Activated naive CD8-positive, alpha-beta T cell (primary cell): Measurements from ENCODE around the gene TAOK3.
A peak's percentile ranks its signal among the peaks of the same experiment; 100 is the strongest.
"Not testable (repeated sequence)": the region's sequence is repeated elsewhere in the genome, so short reads cannot be mapped to it uniquely, and the experiment has no call there.

ENCODE experiments used
- H3K27ac Mint-ChIP-seq: one replicate; pipeline ENCODE4 v1.8.0; 2021; ENCODE audit warnings: mixed read lengths
- H3K27me3 Mint-ChIP-seq: one replicate; pipeline ENCODE4 v1.8.0; 2021; ENCODE audit warnings: mixed read lengths
- H3K36me3 Mint-ChIP-seq: one replicate; pipeline ENCODE4 v1.8.0; 2021; ENCODE audit warnings: mixed read lengths
- H3K4me1 Mint-ChIP-seq: one replicate; pipeline ENCODE4 v1.8.0; 2021; ENCODE audit warnings: low read depth, mixed read lengths
- H3K4me3 Mint-ChIP-seq: one replicate; pipeline ENCODE4 v1.8.0; 2021; ENCODE audit warnings: mild to moderate bottlenecking, mixed read lengths
- H3K9me3 Mint-ChIP-seq: one replicate; pipeline ENCODE4 v1.8.0; 2021; ENCODE audit warnings: low read depth, mixed read lengths

The TAOK3 gene

GRCh38 chr12:118358008-118358359 lies 14.7 kb downstream of the TAOK3 start:
- peaks cover 18% of the 10 kb centered on the region for H3K36me3 Mint-ChIP-seq
- H3K9me3 Mint-ChIP-seq, result no peaks in the 10 kb centered on the region
- H3K4me1 Mint-ChIP-seq, result peaks cover 61% of the 10 kb centered on the region
- peak overlapping the region; percentile 96 for H3K27ac Mint-ChIP-seq
- no peaks in the 10 kb centered on the region for H3K27me3 Mint-ChIP-seq
- H3K4me3 Mint-ChIP-seq, result peak overlapping the region; percentile 99

DNA sequence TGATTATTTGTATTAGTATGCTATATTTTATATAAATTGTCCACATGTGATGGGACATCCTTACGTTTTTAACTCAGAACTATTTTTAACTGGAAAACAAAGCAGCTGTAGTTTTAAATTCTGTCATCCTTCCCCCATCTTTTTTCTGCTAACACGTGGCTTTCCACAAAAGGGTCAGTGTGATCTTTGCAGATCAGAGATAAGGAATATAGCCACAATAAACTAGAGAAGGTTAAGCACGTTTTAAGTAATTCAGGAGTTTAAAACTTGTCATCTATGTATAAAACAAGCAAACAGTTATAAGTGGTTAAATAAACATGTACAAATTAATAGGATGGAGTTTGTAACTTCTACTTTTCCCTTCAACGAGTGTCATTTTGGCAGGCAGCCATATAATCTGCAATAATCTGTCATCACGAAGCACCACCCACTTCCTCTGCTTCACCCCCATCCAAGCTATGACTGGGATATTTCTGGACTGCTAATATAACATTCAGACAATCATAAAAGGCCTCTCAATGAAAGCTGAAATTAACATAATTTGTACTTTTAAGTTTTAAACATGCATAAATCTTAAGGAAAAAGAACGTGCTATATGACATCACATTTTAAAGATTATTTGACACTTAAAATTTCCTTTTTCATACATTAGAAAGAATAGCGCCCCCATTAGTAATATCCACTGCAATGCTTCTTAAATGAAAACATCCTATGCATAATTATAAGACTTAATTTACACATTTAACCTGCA lies 15.3 kb downstream of the TAOK3 start:
- Mint-ChIP-seq H3K9me3 (no peaks in the 10 kb centered on the region), H3K27ac (peak overlapping the region; percentile 96), H3K4me3 (peak overlapping the region; percentile 99), H3K4me1 (peaks cover 62% of the 10 kb centered on the region), H3K27me3 (no peaks in the 10 kb centered on the region), H3K36me3 (peaks cover 19% of the 10 kb centered on the region)

GRCh38 chr12:118356809-118357256 lies 15.9 kb downstream of the TAOK3 start:
- Mint-ChIP-seq H3K27ac (peak overlapping the region; percentile 96), H3K36me3 (peaks cover 19% of the 10 kb centered on the region), H3K9me3 (no peaks in the 10 kb centered on the region), H3K4me3 (peak overlapping the region; percentile 99), H3K27me3 (no peaks in the 10 kb centered on the region), H3K4me1 (peaks cover 62% of the 10 kb centered on the region)

- Mint-ChIP-seq H3K4me3 (peak overlapping the region; percentile 30), H3K4me1 (peaks cover 62% of the 10 kb centered on the region), H3K36me3 (peaks cover 19% of the 10 kb centered on the region), H3K27ac (no peak overlapping the region), H3K9me3 (no peaks in the 10 kb centered on the region), H3K27me3 (no peaks in the 10 kb centered on the region)
Measured at GRCh38 chr12:118355843-118356242, 16.9 kb downstream of the TAOK3 start.

DNA sequence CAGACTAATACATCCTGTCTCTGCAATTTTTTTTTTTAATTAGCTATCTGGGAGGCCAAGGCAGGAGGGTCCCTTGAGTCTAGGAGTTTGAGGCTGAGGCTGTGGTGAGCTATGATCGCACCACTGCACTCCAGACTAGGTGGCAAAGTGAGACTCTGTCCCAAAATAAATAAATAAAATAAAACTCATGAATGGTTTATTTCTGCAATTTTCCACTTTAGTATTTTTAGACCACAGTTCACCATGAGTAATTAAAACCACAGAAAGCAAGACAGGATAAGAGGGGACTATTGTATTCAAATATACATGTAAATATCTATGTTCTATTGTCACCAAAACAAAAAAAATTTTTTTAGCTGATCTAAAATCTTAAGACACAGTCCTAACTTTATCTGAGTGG lies 17.8 kb downstream of the TAOK3 start:
- Mint-ChIP-seq H3K4me1 (peaks cover 63% of the 10 kb centered on the region), H3K4me3 (peak overlapping the region; percentile 70), H3K27me3 (no peaks in the 10 kb centered on the region), H3K27ac (peak overlapping the region; percentile 75), H3K36me3 (peaks cover 21% of the 10 kb centered on the region), H3K9me3 (no peaks in the 10 kb centered on the region)

GRCh38 chr12:118354503-118354902 lies 18.2 kb downstream of the TAOK3 start:
- H3K9me3 Mint-ChIP-seq, H3K27me3 Mint-ChIP-seq, H3K4me3 Mint-ChIP-seq: not testable (repeated sequence)
- peak overlapping the region; percentile 75 for H3K27ac Mint-ChIP-seq
- peaks cover 21% of the 10 kb centered on the region for H3K36me3 Mint-ChIP-seq
- peaks cover 59% of the 10 kb centered on the region for H3K4me1 Mint-ChIP-seq

- Mint-ChIP-seq H3K27me3 (no peaks in the 10 kb centered on the region), H3K36me3 (peaks cover 23% of the 10 kb centered on the region), H3K9me3 (no peaks in the 10 kb centered on the region), H3K4me3 (no peak overlapping the region), H3K27ac (no peak overlapping the region), H3K4me1 (peaks cover 57% of the 10 kb centered on the region)
Measured at GRCh38 chr12:118353721-118354120, 19.0 kb downstream of the TAOK3 start.

DNA sequence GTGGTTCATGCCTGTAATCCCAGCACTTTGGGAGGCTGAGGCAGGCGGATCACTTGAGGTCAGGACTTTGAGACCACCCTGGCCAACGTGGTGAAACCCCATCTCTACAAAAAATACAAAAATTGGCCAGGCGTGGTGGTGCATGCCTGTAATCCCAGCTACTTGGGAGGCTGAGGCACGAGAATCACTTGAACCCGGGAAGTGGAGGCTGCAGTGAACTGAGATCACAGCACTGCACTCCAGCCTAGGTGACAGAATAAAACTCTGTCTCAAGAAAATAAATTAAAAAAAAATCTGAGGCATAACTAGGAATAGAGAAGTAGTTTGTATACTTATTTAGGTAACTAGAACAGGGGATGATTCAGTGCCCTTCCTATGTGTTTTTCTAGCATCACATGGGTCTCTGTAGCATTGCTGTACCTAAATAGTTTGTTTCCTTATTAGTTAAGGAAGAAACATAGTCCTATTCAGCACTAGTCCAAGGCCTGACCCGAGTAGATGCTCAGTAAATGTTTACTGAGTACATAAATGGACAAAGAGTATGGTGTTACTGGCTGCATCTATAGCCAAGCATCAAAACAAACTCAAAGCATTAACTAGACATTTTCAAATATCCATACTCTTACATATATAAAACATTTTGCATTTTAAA lies 21.7 kb downstream of the TAOK3 start:
- Mint-ChIP-seq H3K36me3 (peaks cover 23% of the 10 kb centered on the region), H3K27me3 (no peaks in the 10 kb centered on the region), H3K4me3 (no peak overlapping the region), H3K27ac (no peak overlapping the region), H3K9me3 (no peaks in the 10 kb centered on the region), H3K4me1 (peaks cover 59% of the 10 kb centered on the region)

DNA sequence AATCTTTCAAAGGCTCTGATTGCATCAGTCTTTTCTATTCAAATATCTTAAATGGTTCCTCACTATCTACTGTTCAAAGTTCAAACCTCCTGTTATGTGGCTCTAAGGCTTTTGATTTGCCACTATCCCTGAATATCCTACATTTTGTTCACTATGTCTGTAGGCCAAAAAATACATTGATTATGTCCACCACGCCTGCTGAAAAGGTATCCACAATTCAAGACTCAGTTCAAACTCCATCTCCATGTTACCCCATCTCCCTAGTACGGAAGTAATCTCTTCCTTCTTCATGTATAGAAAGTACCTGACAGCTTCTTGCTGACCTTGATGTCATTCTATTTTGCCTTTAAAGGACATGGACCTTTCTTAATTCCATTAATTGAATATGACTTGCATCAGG lies 24.8 kb downstream of the TAOK3 start:
- H3K27ac Mint-ChIP-seq, result peak overlapping the region; percentile 70
- H3K27me3 Mint-ChIP-seq, result no peaks in the 10 kb centered on the region
- H3K9me3 Mint-ChIP-seq, result no peaks in the 10 kb centered on the region
- no peak overlapping the region for H3K4me3 Mint-ChIP-seq
- peaks cover 46% of the 10 kb centered on the region for H3K4me1 Mint-ChIP-seq
- H3K36me3 Mint-ChIP-seq, result peaks cover 5% of the 10 kb centered on the region

DNA sequence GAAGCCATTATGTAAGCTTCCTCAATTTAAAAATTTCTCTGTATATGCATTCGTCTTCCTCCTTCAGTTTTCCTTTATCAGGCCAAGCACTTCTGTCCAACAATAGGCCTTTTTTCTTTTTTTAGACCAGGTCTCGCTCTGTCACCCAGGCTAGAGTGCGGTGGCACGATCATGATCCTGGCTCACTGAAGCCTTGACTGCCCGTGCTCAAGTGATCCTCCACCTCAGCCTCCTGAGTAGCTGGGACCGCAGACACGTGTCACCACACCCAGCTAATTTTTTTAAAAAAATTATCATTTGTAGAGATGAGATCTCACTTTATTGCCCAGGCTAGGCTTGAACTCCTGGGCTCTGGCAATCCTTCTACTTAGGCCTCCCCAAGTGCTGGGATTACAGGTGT lies 25.8 kb downstream of the TAOK3 start:
- H3K36me3 Mint-ChIP-seq, result peaks cover 4% of the 10 kb centered on the region
- peak overlapping the region; percentile 58 for H3K27ac Mint-ChIP-seq
- peaks cover 49% of the 10 kb centered on the region for H3K4me1 Mint-ChIP-seq
- no peaks in the 10 kb centered on the region for H3K9me3 Mint-ChIP-seq
- H3K4me3 Mint-ChIP-seq, result no peak overlapping the region
- no peaks in the 10 kb centered on the region for H3K27me3 Mint-ChIP-seq

- Mint-ChIP-seq H3K4me3 (no peak overlapping the region), H3K27ac (peak overlapping the region; percentile 8), H3K9me3 (no peaks in the 10 kb centered on the region), H3K4me1 (peaks cover 49% of the 10 kb centered on the region), H3K27me3 (no peaks in the 10 kb centered on the region), H3K36me3 (peaks cover 4% of the 10 kb centered on the region)
Measured at GRCh38 chr12:118345355-118345754, 27.4 kb downstream of the TAOK3 start.

- H3K36me3 Mint-ChIP-seq, result peaks cover 2% of the 10 kb centered on the region
- no peaks in the 10 kb centered on the region for H3K27me3 Mint-ChIP-seq
- peaks cover 46% of the 10 kb centered on the region for H3K4me1 Mint-ChIP-seq
- no peak overlapping the region for H3K4me3 Mint-ChIP-seq
- H3K27ac Mint-ChIP-seq, result no peak overlapping the region
- no peaks in the 10 kb centered on the region for H3K9me3 Mint-ChIP-seq
Measured at GRCh38 chr12:118344829-118345228, 27.9 kb downstream of the TAOK3 start.

- Mint-ChIP-seq H3K27ac (no peak overlapping the region), H3K27me3 (no peaks in the 10 kb centered on the region), H3K36me3 (no peaks in the 10 kb centered on the region), H3K4me1 (peaks cover 46% of the 10 kb centered on the region), H3K4me3 (no peak overlapping the region), H3K9me3 (no peaks in the 10 kb centered on the region)
Measured at GRCh38 chr12:118342090-118342489, 30.6 kb downstream of the TAOK3 start.

GRCh38 chr12:118337194-118337838 lies 35.4 kb downstream of the TAOK3 start:
- no peaks in the 10 kb centered on the region for H3K27me3 Mint-ChIP-seq
- peaks cover 15% of the 10 kb centered on the region for H3K36me3 Mint-ChIP-seq
- H3K4me3 Mint-ChIP-seq, result no peak overlapping the region
- H3K9me3 Mint-ChIP-seq, result no peaks in the 10 kb centered on the region
- H3K4me1 Mint-ChIP-seq, result peaks cover 44% of the 10 kb centered on the region
- no peak overlapping the region for H3K27ac Mint-ChIP-seq

DNA sequence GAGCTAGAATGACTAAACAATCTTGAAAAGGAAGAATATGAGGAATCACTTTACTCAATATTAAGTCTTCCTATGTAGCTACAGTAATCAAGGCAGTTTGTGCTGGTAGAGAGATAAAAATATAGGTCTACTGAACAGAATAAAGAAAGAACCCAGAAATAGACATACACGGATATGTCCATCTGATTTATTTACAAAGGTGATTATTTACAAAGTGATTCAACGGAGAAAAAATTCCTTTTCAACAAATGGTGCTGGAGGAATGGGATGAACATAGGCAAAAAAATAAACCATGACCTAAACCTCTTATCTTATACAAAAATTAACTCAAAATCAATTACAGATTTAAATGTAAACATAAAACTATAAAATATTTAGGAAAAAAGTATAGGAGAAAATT lies 36.6 kb downstream of the TAOK3 start:
- Mint-ChIP-seq H3K27me3 (no peaks in the 10 kb centered on the region), H3K4me3 (no peak overlapping the region), H3K4me1 (peaks cover 45% of the 10 kb centered on the region), H3K36me3 (peaks cover 15% of the 10 kb centered on the region), H3K9me3 (no peaks in the 10 kb centered on the region), H3K27ac (no peak overlapping the region)
